HEK293 (cell line): ENCODE data around the gene PITRM1.

Experiments
- CTCF ChIP-seq: fragments of 450-650 bp; formaldehyde crosslinking; IDR thresholded peaks from 2 replicates; pipeline ENCODE4 v1.5.1; 2016; ENCODE audit warnings: missing biosample characterization, missing genetic modification characterization
- FEZF1 ChIP-seq: fragments of 450-650 bp; formaldehyde crosslinking; IDR thresholded peaks from 2 replicates; pipeline ENCODE4 v1.5.1; 2016; ENCODE audit warnings: missing biosample characterization, missing genetic modification characterization
- YY1 ChIP-seq: fragments of 450-650 bp; formaldehyde crosslinking; IDR thresholded peaks from 2 replicates; pipeline ENCODE4 v1.5.1; 2018; ENCODE audit warnings: missing biosample characterization, missing genetic modification characterization
- ZBTB48 ChIP-seq: fragments of 450-650 bp; formaldehyde crosslinking; IDR thresholded peaks from 2 replicates; pipeline ENCODE4 v1.5.1; 2016; ENCODE audit warnings: missing biosample characterization, missing genetic modification characterization
- ZFP37 ChIP-seq: fragments of 450-650 bp; formaldehyde crosslinking; IDR thresholded peaks from 2 replicates; pipeline ENCODE4 v1.5.1; 2016; ENCODE audit warnings: missing biosample characterization, missing genetic modification characterization
- ZNF121 ChIP-seq: fragments of 450-650 bp; formaldehyde crosslinking; IDR thresholded peaks from 2 replicates; pipeline ENCODE4 v1.5.1; 2016; ENCODE audit warnings: missing biosample characterization, missing genetic modification characterization
- ZNF174 ChIP-seq: fragments of 450-650 bp; formaldehyde crosslinking; IDR thresholded peaks from 2 replicates; pipeline ENCODE4 v1.5.0; 2017; ENCODE audit warnings: missing biosample characterization, mild to moderate bottlenecking, missing genetic modification characterization
- ZNF19 ChIP-seq: fragments of 450-650 bp; formaldehyde crosslinking; IDR thresholded peaks from 2 replicates; pipeline ENCODE4; 2016; ENCODE audit warnings: missing biosample characterization, missing genetic modification characterization, low read depth
- ZNF670 ChIP-seq: fragments of 450-650 bp; formaldehyde crosslinking; IDR thresholded peaks from 2 replicates; pipeline ENCODE4 v1.5.1; 2016; ENCODE audit warnings: missing biosample characterization, missing genetic modification characterization, low read depth
- ZNF776 ChIP-seq: fragments of 450-650 bp; formaldehyde crosslinking; IDR thresholded peaks from 2 replicates; pipeline ENCODE4 v1.5.0; 2017; ENCODE audit warnings: missing biosample characterization, missing genetic modification characterization, borderline replicate concordance

GRCh38 chr10:3111621-3112163, 60.9 kb downstream of the PITRM1 start:
- no peak for TF ChIP-seq CTCF (tag by site-specific recombination)
- no peak for TF ChIP-seq ZNF121
- no peak for TF ChIP-seq ZNF174 (tag by site-specific recombination)
- TF ChIP-seq FEZF1 (tag by site-specific recombination): no peak
- no peak for TF ChIP-seq ZNF19
- no peak for TF ChIP-seq ZNF670 (tag by site-specific recombination)
- no peak for TF ChIP-seq YY1 (tag by site-specific recombination)
- no peak for TF ChIP-seq ZNF776 (tag by site-specific recombination)
- no peak for TF ChIP-seq ZFP37 (tag by site-specific recombination)
- TF ChIP-seq ZBTB48 (tag by site-specific recombination): no peak
